Motor neuron (in vitro differentiated cells): ENCODE data around the gene ADRA2C. TPM values are rescaled to one million over a fixed set of nuclear protein-coding genes. Genes with fewer than 3 reads are reported as not detected.

ENCODE experiments used
- ATAC-seq, 8 experiments: fragments of 200-7000 bp; cut with Tn5 transposase; replicated peaks in 6 of 8; 2 replicates each; pipeline ENCODE4 v1.8.0; 2021; ENCODE audit warnings: mild to moderate bottlenecking in 8 of 8, moderate library complexity in 8 of 8
- H3K27ac ChIP-seq, 2 donors: fragments of 250-450 bp; sonication (Bioruptor Pico); 2 replicates each; pipeline ENCODE4 v1.9.0; 2021; ENCODE audit warnings: antibody characterized with exemption in 2 of 2, mild to moderate bottlenecking in 2 of 2, moderate library complexity in 1 of 2
- H3K4me1 ChIP-seq, 2 donors: fragments of 250-450 bp; sonication (Bioruptor Pico); replicated peaks in 1 of 2; 2 replicates each; pipeline ENCODE4 v1.6.1; 2021; ENCODE audit warnings: antibody characterized with exemption in 2 of 2, mild to moderate bottlenecking in 2 of 2, moderate library complexity in 1 of 2
- H3K4me3 ChIP-seq, 5 donors: fragments of 250-450 bp; sonication (Bioruptor Pico); 2 replicates each; pipeline ENCODE4 v1.9.0; 2021; ENCODE audit warnings: antibody characterized with exemption in 5 of 5, mild to moderate bottlenecking in 5 of 5, moderate library complexity in 4 of 5
- WGBS, 10 experiments: fragments of 450-650 bp; shearing (Covaris generic); methylation state at CpG; one replicate each; pipeline ENCODE4 v1.0.0; 2022; 5-methylcytosine and 5-hydroxymethylcytosine counted together
- in situ Hi-C, 9 experiments: fragments of 400-800 bp; cut with MboI; loops; one replicate each; pipeline ENCODE4 v1.15.0; 2021; ENCODE audit warnings: low sequenced_read_pairs in 9 of 9, low pct_unique_long_range_greater_than_20kb in 2 of 9; ENCODE audit not compliant: unreplicated experiment in 9 of 9
- total RNA-seq, 8 experiments: library from RNA; unstranded; fragments of 300-600 nt; gene quantifications; 2 replicates each; pipeline versions ENCODE4 v1.2.3 to v1.2.4, GENCODE V29; 2022

ADRA2C gene
- total RNA-seq, 8 experiments from 2014 or later = 0.24 to 6.9 (median 2.6) TPM

DNA sequence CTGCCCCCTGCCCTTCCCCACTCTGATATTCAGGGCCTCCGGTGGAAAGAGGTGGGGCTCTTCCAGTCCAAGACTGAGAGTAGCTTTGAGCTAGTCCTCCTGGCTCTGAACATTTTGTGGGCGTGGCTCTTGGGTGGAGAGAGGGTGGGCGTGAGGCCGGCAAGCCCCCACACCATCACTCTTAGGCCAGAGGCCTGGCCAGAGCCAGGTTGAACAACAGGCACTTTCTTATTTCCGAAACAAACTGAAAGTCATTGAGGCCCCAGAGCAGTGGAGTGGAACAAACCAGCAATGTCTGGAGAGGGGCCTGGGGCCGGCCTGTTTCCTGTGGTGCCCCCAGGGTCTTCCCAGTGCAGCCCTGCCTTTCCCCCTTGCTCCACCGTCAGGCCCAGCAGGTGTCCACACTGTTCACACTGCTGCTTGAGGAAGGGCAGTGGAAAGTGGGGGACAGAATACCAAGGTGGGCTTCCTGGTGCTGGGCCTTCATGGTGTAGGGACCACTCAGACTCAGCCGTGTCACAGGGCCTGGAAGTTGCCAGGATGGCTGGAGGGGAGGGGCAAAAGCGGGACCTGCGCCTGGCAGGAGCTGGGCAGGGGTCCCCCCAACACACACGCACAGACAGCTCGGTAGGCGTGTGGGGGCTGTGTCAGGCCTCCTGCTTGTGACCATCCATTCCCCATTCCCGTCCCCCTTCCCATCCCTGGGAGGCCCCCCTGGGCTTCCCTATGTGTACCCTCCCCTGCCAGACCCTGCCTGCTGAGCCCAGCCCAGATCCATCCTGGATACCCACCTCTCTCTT, 2.9 kb downstream of the ADRA2C start:
- Histone ChIP-seq H3K27ac (no peak overlapping the region), H3K4me3 (no peak overlapping the region), H3K4me1 (peaks cover 0 to 15% of the 10 kb centered on the region in 2 donors)
- WGBS, 10 experiments = 0 to 25% (median 0%) methylated on average over 1 to 2 of the region's 14 CpGs; no CpG with 5 or more reads in 7 of the 10 experiments
- in situ Hi-C loops = no loop called here
- no peak for ATAC-seq

GRCh38 chr4:3769642-3770184, 3.5 kb downstream of the ADRA2C start:
- WGBS, 10 experiments = no CpG with 5 or more reads among the region's 9 CpGs
- Histone ChIP-seq H3K27ac (no peak overlapping the region), H3K4me3 (no peak overlapping the region), H3K4me1 (peaks cover 0 to 15% of the 10 kb centered on the region in 2 donors)
- ATAC-seq = no peak
- in situ Hi-C loops = no loop called here

GRCh38 chr4:3770323-3771163, 4.4 kb downstream of the ADRA2C start:
- in situ Hi-C loops = no loop called here
- peaks cover 6 to 18% of the 10 kb centered on the region in 2 donors for H3K4me1 ChIP-seq
- no peak for ATAC-seq
- no peak overlapping the region for H3K4me3 ChIP-seq
- H3K27ac ChIP-seq = no peak overlapping the region
- 25 to 75% (median 60%) methylated on average over 1 to 4 of the region's 13 CpGs; no CpG with 5 or more reads in 3 of the 10 experiments for WGBS, 10 experiments

DNA sequence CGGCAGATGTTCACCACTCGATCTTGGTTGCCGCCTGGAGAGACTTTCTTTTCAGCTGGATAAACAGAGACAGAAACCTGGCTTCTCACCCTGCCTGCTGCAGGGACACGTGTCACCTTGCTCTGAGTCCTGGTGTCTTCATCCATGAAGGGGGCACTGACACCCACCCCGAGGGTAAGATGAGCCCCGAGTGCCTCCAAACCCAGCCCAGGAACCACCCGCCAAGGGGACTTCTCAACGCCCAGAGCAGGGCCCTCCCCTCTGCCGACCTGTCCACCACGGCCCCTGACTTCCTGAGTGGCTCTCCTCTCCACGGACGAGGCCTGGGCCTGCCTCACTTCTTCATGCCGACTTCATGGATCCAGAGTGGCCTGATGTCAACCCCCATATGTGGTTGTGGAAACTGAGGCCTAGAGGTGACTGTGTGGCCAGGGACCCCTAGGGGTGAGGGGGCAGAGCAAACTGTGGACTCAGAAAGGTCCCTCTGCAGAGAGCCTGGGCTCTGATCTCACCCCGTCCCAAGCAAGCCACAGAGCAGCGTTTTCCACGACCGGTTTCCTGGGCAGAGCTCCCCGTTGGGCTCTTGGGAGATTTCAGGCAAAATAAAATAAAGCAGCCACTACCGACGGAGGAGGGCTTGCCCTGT, 5.1 kb downstream of the ADRA2C start:
- 12 to 90% (median 67%) methylated on average over 2 to 8 of the region's 20 CpGs; no CpG with 5 or more reads in 3 of the 10 experiments for WGBS, 10 experiments
- in situ Hi-C loops = no loop called here
- H3K27ac ChIP-seq = no peak overlapping the region
- H3K4me1 ChIP-seq = peaks cover 7 to 19% of the 10 kb centered on the region in 2 donors
- H3K4me3 ChIP-seq = no peak overlapping the region
- ATAC-seq = no peak

DNA sequence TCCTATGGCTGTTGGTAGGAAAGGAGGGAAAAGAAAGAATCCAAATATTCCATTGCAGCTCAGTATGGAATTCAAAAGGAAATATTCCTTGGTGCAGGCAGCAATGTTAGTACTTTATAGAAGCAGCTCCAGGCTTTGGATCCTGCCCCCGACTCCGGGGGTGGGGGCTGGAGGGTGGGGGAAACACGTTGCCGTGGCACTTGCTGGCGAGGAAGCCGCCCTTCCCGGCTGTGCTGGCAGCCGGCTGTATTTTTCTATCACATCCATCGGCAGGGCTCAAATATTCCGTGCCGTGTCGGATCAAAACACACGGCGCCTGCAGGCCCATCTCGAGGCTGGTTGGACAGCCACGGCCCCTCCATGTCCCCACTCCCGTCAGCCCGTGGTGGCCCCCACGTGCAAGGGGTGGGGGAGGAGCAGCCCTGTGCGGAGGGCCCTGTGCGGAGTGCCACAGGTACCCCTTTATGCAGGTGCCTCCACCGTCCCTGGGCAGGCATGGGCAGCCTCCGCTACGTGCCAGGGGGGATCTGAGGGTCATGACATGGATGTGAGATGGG, 5.8 kb downstream of the ADRA2C start:
- no peak overlapping the region for H3K27ac ChIP-seq
- in situ Hi-C loops = no loop called here
- 0 to 50% methylated on average over 1 to 4 of the region's 24 CpGs; no CpG with 5 or more reads in 8 of the 10 experiments for WGBS, 10 experiments

GRCh38 chr4:3772632-3773031, 6.4 kb downstream of the ADRA2C start:
- H3K4me1 ChIP-seq = peaks cover 7 to 19% of the 10 kb centered on the region in 2 donors
- 67 to 87% methylated on average over 1 to 3 of the region's 8 CpGs; no CpG with 5 or more reads in 8 of the 10 experiments for whole genome bisulfite sequencing, 10 experiments
- H3K27ac ChIP-seq = no peak overlapping the region
- no peak overlapping the region for H3K4me3 ChIP-seq
- in situ Hi-C loops = no loop called here
- ATAC-seq = no peak

More for the DNA sequence above, 5.8 kb downstream of the ADRA2C start:
- Histone ChIP-seq H3K4me1 (peaks cover 7 to 19% of the 10 kb centered on the region in 2 donors), H3K4me3 (no peak overlapping the region)
- no peak for ATAC-seq

- ATAC-seq = peak in 5 of 8 experiments; percentile 16 to 68 (median 52)
- in situ Hi-C loops = no loop called here
- WGBS, 10 experiments = 78 to 85% (median 82%) methylated on average over 3 to 6 of the region's 17 CpGs; no CpG with 5 or more reads in 7 of the 10 experiments
- Histone ChIP-seq H3K4me3 (no peak overlapping the region), H3K4me1 (peaks cover 7 to 16% of the 10 kb centered on the region in 2 donors), H3K27ac (no peak overlapping the region)
Measured at GRCh38 chr4:3773552-3774001, 7.4 kb downstream of the ADRA2C start.

DNA sequence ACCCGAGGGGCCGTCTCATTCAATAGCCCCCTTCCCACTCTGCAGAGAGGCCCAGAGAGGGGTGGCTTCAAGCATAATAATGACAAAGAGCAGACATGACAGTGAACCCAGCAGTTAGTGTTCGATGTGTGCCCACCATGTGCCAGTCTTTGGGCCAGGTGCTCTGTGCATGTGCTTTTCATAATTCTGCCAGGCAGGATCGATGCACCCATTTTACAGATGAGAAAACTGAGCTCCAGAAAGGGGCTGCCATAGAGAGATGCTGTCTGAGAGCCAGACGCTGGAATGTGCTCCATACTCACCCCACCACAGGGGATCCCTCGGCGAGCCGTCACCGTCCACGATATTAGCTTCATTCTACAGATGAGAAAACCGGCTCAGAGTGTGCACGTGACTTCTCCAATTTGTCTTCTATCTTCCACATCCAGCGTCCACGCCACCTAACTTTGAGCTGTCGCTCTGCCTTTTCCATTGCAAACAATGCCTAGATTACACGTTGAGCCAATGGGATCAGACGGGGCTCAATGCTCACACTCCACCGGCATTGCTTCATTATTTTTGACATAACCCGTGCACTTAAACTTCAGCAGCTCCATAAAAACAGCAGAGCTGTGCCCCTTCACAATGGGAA, 8.2 kb downstream of the ADRA2C start:
- in situ Hi-C loops = no loop called here
- WGBS, 10 experiments = 0 to 97% (median 68%) methylated on average over 2 to 17 of the region's 19 CpGs; no CpG with 5 or more reads in 2 of the 10 experiments
- H3K27ac ChIP-seq = no peak overlapping the region
- H3K4me1 ChIP-seq = peaks cover 7 to 9% of the 10 kb centered on the region in 2 donors
- ATAC-seq = no peak
- no peak overlapping the region for H3K4me3 ChIP-seq

GRCh38 chr4:3775005-3775404, 8.8 kb downstream of the ADRA2C start:
- peaks cover 7 to 9% of the 10 kb centered on the region in 2 donors for H3K4me1 ChIP-seq
- H3K27ac ChIP-seq = no peak overlapping the region
- WGBS, 10 experiments = 9 to 100% (median 60%) methylated on average over 2 to 12 of the region's 16 CpGs; no CpG with 5 or more reads in 1 of the 10 experiments
- no peak overlapping the region for H3K4me3 ChIP-seq
- peak in 5 of 8 experiments; percentile 17 to 59 (median 40) for ATAC-seq
- in situ Hi-C loops = no loop called here

- ATAC-seq = peak in 2 of 8 experiments; percentile 2
- Histone ChIP-seq H3K4me1 (peaks cover 7 to 9% of the 10 kb centered on the region in 2 donors), H3K4me3 (no peak overlapping the region), H3K27ac (no peak overlapping the region)
- in situ Hi-C loops = no loop called here
- WGBS, 10 experiments = no CpG with 5 or more reads among the region's 4 CpGs
Measured at GRCh38 chr4:3775576-3775975, 9.4 kb downstream of the ADRA2C start.

DNA sequence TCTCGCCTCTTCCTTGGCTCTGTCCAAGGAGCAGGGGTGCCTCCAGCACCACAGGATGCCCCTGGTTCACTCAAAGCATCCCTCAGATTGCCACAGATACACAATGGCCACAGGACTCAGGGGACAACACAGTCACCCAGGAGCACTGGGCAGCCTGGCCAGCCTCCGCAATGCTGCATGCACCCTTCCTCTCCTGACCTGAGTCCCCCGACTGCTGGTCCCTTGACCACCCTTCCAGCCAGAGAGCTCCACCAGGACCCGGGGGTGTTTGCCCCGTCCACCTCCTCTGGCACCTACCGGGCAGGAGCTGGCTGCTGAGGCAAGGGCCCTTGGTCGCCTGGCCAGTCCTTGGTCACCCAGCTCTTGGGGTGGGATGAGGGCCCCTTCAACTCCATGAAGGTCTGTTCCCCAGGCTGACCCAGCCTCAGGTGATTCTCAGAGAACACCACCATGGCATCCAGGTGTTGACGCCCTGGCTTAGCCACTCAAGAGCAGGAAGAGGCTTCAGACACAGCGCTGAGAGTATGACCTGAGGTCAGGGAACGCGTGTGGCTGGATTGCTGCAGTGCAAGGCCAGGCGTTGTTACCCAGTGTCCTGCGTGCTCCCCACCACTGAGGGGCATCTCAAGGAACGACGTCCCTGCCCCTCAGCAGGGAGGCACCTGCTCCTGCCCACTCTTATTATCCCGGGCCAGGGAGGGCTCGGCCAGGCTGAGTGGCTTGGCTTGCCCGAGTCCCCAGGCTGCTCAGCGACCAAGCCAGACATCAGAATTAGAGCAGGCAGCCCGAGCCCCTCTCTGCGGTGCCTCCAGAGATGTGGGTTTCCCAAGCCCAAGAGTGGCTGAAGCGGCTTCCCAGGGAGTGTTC, 10.2 kb downstream of the ADRA2C start:
- WGBS, 10 experiments = 7 to 96% (median 70%) methylated on average over 1 to 7 of the region's 22 CpGs; no CpG with 5 or more reads in 4 of the 10 experiments
- in situ Hi-C loops = no loop called here
- Histone ChIP-seq H3K27ac (no peak overlapping the region), H3K4me3 (no peak overlapping the region), H3K4me1 (peaks cover 7 to 9% of the 10 kb centered on the region in 2 donors)
- ATAC-seq = no peak
